C4-2B (cell line): ENCODE results near the gene TNS1.

Source experiments
- CTCF ChIP-seq: fragments of 450-650 bp; conservative IDR thresholded peaks from 2 replicates; pipeline ENCODE4 v1.5.1; 2017; ENCODE audit warnings: mild to moderate bottlenecking
- ZFX ChIP-seq: fragments of 450-650 bp; IDR thresholded peaks from 2 replicates; pipeline ENCODE4 v1.6.1; 2017

- no peak for TF ChIP-seq CTCF
- TF ChIP-seq ZFX, result no peak
Observed at GRCh38 chr2:217959723-217960122, 43.1 kb downstream of the TNS1 start.
